GM12801 (cell line): ENCODE data around the gene PEG3.

ENCODE experiments used
- TF ChIP-seq, protein P1 (sequence below): IDR thresholded peaks from one replicate; pipeline ENCODE4 v1.5.1; 2011; ENCODE audit warnings: control low read depth; ENCODE audit not compliant: insufficient read length; ENCODE audit errors: extremely low read depth

Gene PEG3

DNA sequence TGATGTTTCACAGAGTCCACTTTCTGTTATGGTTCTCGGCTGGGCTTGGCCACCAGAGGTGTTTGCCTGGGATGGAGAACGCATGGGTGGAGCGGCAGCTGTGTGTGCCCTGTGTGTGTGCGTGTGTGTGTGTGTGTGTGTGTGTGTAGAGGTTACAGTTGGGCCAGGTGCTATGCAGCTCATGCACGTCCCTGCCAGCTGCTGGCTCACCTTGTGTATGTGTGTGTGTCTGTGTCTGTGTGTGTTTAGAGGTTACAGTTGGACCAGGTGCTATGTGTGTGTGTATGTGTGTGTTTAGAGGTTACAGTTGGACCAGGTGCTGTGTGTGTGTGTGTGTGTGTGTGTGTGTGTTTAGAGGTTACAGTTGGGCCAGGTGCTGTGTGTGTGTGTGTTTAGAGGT lies 33.0 kb upstream of the PEG3 start:
- TF ChIP-seq, protein P1, sequence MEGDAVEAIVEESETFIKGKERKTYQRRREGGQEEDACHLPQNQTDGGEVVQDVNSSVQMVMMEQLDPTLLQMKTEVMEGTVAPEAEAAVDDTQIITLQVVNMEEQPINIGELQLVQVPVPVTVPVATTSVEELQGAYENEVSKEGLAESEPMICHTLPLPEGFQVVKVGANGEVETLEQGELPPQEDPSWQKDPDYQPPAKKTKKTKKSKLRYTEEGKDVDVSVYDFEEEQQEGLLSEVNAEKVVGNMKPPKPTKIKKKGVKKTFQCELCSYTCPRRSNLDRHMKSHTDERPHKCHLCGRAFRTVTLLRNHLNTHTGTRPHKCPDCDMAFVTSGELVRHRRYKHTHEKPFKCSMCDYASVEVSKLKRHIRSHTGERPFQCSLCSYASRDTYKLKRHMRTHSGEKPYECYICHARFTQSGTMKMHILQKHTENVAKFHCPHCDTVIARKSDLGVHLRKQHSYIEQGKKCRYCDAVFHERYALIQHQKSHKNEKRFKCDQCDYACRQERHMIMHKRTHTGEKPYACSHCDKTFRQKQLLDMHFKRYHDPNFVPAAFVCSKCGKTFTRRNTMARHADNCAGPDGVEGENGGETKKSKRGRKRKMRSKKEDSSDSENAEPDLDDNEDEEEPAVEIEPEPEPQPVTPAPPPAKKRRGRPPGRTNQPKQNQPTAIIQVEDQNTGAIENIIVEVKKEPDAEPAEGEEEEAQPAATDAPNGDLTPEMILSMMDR, result no peak

DNA sequence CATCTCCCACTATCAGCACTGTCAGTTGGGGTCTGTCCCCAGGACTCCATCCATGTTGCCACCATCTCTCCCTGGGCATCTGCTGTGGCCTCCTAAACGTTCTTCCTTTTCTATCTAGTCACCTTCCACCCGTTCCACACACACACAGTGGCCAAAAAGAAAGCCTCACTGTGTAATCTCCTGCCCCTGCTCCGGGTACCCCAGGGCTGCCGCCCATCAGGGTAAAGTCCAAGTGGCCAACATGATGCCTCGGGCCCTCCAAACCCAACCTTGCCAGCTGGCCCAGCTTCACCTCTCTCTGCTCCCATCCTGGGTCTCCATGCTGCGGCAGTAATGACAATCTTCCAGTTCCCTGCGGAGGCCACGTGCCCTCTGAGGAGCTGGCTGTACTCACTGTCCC lies 29.4 kb upstream of the PEG3 start:
- TF ChIP-seq, protein P1, result no peak

DNA sequence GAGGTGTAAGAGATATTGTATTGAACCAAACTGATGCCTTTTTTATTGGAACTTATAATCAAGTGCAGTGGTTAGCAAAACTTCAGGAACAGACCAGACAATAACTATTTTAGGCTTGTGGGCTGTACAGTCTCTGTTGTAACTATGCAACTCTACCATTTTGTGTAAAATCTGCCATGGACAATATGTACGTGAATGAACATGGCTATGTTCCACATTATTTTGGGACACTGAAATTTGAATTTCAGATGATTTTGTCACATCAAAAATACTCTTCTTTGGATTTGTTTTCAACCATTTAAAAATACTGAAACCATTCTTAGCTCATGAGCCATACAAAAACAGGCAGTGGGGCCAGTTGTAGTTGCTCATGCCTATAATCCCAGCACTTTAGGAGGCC lies 27.9 kb upstream of the PEG3 start:
- TF ChIP-seq, protein P1, result no peak

DNA sequence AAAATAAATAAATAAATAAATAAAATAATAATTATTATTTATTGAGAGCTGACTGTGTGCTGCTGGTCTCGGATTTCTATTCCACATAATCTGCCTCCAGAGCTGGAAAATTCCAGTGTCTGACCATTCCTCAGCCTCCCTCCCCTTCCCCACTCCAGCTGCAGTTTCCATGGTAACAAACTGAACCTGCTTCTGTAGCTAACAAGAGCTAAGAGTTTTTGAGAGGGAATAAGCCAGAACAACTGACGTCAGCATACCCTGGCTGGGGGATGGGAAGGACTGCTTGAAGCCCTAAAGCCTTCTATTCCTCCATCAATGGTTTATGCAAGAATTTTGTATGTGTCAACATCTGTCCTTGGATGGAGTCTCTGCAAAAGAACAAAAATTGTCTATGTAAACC lies 26.0 kb upstream of the PEG3 start:
- TF ChIP-seq, protein P1, result no peak

DNA sequence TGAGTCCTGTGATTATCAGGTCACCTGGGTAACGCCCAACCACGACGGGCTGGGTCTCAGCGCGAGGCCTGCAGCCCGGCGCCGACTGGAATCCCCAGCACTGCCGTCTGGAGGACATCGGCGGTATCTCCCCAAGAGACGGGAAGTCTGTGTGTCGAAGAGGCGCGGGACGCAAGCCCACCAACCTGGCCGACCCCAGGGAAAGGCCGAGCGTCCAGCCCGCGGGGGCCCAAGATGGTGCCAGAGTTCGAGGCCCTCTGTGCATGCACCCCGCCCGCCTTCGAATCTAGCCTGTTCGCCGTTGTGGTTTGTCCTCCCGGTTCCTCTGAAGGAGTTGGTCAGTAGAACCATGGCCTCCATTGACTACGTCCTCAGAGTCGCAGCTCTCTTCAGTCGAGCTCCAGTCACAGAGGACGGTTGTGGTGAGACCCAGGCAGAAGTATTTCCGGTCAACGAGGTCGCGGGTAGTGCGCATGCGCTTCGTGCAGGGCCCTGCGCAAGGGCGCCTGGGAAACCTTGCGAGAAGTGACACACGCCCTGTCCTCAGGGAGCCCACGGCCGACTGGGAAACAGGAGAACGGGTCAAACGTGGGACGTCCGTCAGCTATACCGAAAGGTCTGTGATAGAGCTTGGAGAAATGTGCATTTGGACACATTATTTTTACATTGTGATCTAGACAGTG lies 24.1 kb upstream of the PEG3 start:
- TF ChIP-seq, protein P1, result no peak

DNA sequence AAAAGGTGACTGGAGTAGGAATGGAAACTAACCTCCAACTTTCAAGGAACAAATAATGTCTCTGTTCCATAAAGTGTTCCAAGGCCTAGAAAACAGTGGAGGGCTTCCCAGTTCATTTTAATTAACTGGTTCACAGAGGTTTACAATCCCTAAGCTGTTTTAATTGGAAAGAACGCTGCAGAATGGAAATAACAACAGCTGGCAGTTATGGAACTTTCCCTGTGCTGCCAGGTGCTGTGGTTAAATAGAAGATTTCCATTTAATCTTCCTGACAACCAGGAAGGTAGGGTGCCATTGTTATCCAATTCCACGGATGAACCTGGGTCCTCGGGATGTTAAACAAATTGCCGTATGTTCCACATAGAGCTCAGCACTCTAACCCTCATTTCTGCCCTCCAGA lies 22.2 kb upstream of the PEG3 start:
- TF ChIP-seq, protein P1, result no peak

DNA sequence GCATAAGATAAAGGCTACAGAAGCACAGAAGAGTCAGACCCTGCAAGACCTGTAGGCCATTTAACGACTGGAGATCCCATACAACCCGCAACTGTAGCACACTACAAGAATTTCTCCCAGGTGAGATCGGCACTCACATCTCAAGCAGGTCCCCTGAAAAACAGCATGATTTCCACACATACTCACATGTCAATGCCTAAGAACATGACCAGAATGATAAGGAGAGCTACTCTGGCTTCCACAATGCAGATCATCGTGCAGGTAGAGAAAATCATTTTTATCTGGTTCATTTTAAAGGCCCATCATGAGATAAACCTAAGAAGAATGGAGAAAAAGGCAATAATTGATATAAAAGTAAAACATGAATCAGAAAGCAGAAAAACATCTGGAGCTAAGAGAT lies 17.5 kb upstream of the PEG3 start:
- TF ChIP-seq, protein P1, result no peak

DNA sequence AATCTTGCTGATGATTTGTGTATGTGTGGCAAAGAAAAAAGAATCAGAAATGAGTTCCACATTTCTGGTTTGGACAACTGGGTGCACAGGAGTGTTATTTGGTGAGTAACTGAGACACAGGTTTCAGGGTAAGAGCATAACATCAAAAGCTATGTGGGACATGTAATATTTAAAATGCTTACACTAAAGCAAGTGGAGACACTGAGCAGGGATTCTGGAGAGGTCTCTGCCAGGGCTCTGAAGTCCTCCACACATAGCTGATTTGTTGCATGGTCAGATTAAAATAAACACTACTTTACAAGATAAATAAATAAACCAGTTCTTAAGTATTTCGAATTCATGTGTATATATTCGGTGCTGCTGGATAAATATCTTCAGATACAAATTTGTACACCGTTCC lies 16.3 kb upstream of the PEG3 start:
- TF ChIP-seq, protein P1, result no peak
